Thymus (tissue), 11 donors: ENCODE measurements around the gene FAM241A. TPM values are rescaled to one million over a fixed set of nuclear protein-coding genes. Genes with fewer than 3 reads are reported as not detected.
"Not testable (repeated sequence)": the region's sequence is repeated elsewhere in the genome, so short reads cannot be mapped to it uniquely, and the experiment has no call there.

Source experiments
- DNase-seq, 9 donors: peaks; one replicate each; pipeline ENCODE4 v3.0.0-alpha.2; 2013; ENCODE audit warnings: low spot score in 9 of 9, low read depth in 6 of 9, missing footprints in 1 of 9
- H3K27ac ChIP-seq, 2 donors: one replicate each; pipeline ENCODE4 v1.5.1; 2013; ENCODE audit warnings: control low read depth in 1 of 2, low read depth in 1 of 2, low read length in 1 of 2, mild to moderate bottlenecking in 1 of 2, moderate library complexity in 1 of 2
- H3K27me3 ChIP-seq, 2 donors: one replicate each; pipeline ENCODE4 v1.5.1; 2013; ENCODE audit warnings: low read length in 1 of 2; ENCODE audit not compliant: control insufficient read depth in 2 of 2, insufficient read depth in 1 of 2
- H3K36me3 ChIP-seq, 2 donors: one replicate each; pipeline ENCODE4 v1.5.1; 2013; ENCODE audit warnings: low read length in 1 of 2, mild to moderate bottlenecking in 1 of 2, moderate library complexity in 1 of 2; ENCODE audit not compliant: control insufficient read depth in 2 of 2, insufficient read depth in 2 of 2
- H3K4me1 ChIP-seq, 2 donors: one replicate each; pipeline ENCODE4 v1.5.1; 2013; ENCODE audit warnings: low read length in 2 of 2; ENCODE audit not compliant: control insufficient read depth in 2 of 2, insufficient read depth in 2 of 2
- H3K4me3 ChIP-seq, 2 donors: one replicate each; pipeline ENCODE4 v1.5.1; 2013; ENCODE audit warnings: low read length in 2 of 2, control low read depth in 1 of 2, mild to moderate bottlenecking in 1 of 2
- H3K9me3 ChIP-seq, 2 donors: one replicate each; pipeline ENCODE4 v1.5.1; 2013; ENCODE audit warnings: low read length in 1 of 2, mild to moderate bottlenecking in 1 of 2; ENCODE audit not compliant: control insufficient read depth in 2 of 2, insufficient read depth in 1 of 2
- WGBS: extraction: QIAGEN DNeasy Blood & Tissue Kit; methylation state at CpG from one replicate; pipeline ENCODE4 v1.1.7; 2013; 5-methylcytosine and 5-hydroxymethylcytosine counted together
- polyA plus RNA-seq: library from polyadenylated mRNA; stranded (reverse); fragments of 200-250 nt; gene quantifications from one replicate; pipeline ENCODE4 v1.2.3, GENCODE V29; 2013
- total RNA-seq: library from RNA; stranded (reverse); fragments of 120-200 nt; gene quantifications from one replicate; pipeline ENCODE4 v1.2.4, GENCODE V29; 2013
- donor health status: healthy.

Gene FAM241A
- total and polyA plus RNA-seq, 2 donors = 2.2 to 3.8 TPM

DNA sequence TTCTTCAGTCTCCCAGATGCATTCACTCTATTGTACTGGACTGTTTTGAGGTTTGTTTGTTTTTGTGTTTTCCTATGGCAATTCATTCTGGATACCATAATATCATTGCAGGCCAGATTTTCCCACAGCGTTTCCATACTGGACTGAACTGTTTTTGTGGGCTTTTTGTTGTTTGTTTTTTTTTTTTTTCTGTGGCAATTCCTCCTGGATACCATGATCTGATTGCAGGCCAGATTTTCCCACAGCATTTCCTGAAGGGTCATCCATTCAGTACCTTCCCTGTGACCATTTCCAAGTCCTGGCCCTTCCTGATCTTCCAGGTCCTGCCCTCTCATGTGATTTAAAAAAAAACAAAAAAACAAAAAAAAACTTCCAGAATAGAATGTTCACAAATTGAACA lies 33.9 kb upstream of the FAM241A start:
- Histone ChIP-seq H3K27ac (no peak overlapping the region), H3K36me3 (no peaks in the 10 kb centered on the region)
- 97% methylated on average over 1 of the region's 1 CpG for whole genome bisulfite sequencing

GRCh38 chr4:112112095-112112494 lies 33.2 kb upstream of the FAM241A start:
- H3K36me3 ChIP-seq, H3K27me3 ChIP-seq, DNase-seq, H3K27ac ChIP-seq, H3K9me3 ChIP-seq, H3K4me1 ChIP-seq, H3K4me3 ChIP-seq: not testable (repeated sequence)
- 94% methylated on average over 7 of the region's 7 CpGs for WGBS

More for the DNA sequence above, 33.9 kb upstream of the FAM241A start:
- Histone ChIP-seq H3K4me3 (no peak overlapping the region), H3K9me3 (no peaks in the 10 kb centered on the region), H3K27me3 (no peaks in the 10 kb centered on the region), H3K4me1 (peaks cover 0 to 4% of the 10 kb centered on the region in 2 donors)
- DNase-seq = no peak

GRCh38 chr4:112112590-112113170 lies 32.6 kb upstream of the FAM241A start:
- Histone ChIP-seq H3K9me3 (no peaks in the 10 kb centered on the region), H3K36me3 (no peaks in the 10 kb centered on the region), H3K4me3 (no peak overlapping the region), H3K27ac (no peak overlapping the region), H3K27me3 (no peaks in the 10 kb centered on the region), H3K4me1 (peaks cover 0 to 4% of the 10 kb centered on the region in 2 donors)
- DNase-seq = no peak
- over 99% methylated on average over 2 of the region's 2 CpGs for WGBS

DNA sequence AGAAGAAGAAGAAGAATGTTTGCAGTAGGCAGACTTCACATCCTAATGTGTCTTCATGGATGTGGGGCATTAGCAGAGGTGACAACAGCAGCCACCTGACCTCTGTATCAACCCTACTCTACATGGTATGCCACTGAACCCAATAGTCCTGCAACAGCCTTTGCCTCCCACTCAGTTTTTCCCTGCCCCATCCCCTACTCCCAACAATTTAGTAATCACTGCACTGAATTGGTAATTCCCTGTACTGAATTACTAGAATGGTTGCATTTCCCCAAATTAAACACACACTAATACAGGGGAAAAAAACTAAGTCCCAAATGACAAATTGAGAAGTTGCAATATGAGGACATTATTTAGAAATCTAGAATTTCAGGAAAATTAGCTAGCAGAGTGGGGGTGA lies 31.4 kb upstream of the FAM241A start:
- no peak for DNase-seq
- Histone ChIP-seq H3K27me3 (no peaks in the 10 kb centered on the region), H3K4me1 (peaks cover 0 to 4% of the 10 kb centered on the region in 2 donors), H3K36me3 (no peaks in the 10 kb centered on the region), H3K4me3 (no peak overlapping the region), H3K27ac (no peak overlapping the region), H3K9me3 (no peaks in the 10 kb centered on the region)

GRCh38 chr4:112114452-112114851 lies 30.8 kb upstream of the FAM241A start:
- Histone ChIP-seq H3K9me3 (no peaks in the 10 kb centered on the region), H3K27me3 (no peaks in the 10 kb centered on the region), H3K36me3 (no peaks in the 10 kb centered on the region), H3K27ac (no peak overlapping the region), H3K4me1 (peaks cover 0 to 4% of the 10 kb centered on the region in 2 donors), H3K4me3 (no peak overlapping the region)
- DNase-seq = no peak

DNA sequence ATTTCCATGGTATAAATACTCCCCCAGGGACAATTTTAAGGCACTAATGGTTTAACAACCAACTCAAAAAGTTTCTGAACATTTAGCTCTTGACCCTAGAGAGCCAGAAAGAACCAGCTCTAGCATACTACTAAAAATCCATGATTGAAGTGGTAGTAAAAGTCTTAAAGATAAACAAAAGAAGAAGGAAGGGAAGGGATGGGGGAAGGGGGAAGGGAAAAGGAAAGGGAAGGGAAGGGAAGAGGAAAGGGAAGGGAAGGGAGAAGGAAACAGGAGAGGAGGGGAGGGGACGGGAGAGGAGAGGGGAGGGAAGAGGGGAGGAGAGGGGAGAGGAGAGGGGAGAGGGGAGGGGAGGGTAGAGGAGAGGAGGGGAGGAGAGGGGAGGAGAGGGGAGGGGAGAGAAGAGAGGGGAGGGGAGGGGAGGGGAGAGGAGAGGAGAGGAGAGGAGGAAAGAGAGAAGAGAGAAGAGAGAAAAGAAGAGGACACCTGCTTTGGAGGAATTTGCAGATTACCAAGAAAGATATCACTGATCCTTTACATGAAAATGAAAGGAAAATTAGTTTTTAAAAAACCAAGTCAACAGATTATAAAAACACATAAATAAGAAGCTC lies 26.4 kb upstream of the FAM241A start:
- Histone ChIP-seq H3K4me3 (no peak overlapping the region), H3K4me1 (no peaks in the 10 kb centered on the region), H3K27me3 (no peaks in the 10 kb centered on the region), H3K9me3 (no peaks in the 10 kb centered on the region), H3K36me3 (no peaks in the 10 kb centered on the region), H3K27ac (no peak overlapping the region)
- DNase-seq = no peak
- WGBS = no CpG with 5 or more reads among the region's 1 CpG

- Histone ChIP-seq H3K4me3 (no peak overlapping the region), H3K27me3 (no peaks in the 10 kb centered on the region), H3K27ac (no peak overlapping the region), H3K9me3 (no peaks in the 10 kb centered on the region), H3K4me1 (no peaks in the 10 kb centered on the region), H3K36me3 (no peaks in the 10 kb centered on the region)
- DNase-seq = no peak
- 58% methylated on average over 3 of the region's 3 CpGs for WGBS
Measured at GRCh38 chr4:112119353-112119783, 25.9 kb upstream of the FAM241A start.

DNA sequence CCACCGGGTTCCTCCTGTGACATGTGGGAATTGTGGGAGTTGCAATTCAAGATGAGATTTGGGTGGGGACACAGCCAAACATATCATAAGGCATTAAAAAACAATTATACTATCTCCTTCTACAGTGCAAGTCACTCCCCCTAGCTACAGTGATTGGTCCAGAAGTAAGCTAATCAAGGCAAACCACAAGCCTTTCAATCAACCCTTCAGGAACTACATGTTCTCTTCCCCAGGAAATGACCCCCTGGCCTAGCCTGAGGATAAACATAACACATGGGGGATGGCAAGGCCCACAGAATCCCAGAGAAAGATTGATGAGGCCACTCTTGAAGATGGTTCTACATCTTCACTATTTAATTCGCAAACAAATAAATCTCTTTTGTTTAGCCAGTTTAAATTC lies 25.2 kb upstream of the FAM241A start:
- Histone ChIP-seq H3K27ac (no peak overlapping the region), H3K4me1 (no peaks in the 10 kb centered on the region), H3K9me3 (no peaks in the 10 kb centered on the region), H3K36me3 (no peaks in the 10 kb centered on the region), H3K27me3 (no peaks in the 10 kb centered on the region), H3K4me3 (no peak overlapping the region)
- WGBS = 95% methylated on average over 2 of the region's 2 CpGs
- no peak for DNase-seq

DNA sequence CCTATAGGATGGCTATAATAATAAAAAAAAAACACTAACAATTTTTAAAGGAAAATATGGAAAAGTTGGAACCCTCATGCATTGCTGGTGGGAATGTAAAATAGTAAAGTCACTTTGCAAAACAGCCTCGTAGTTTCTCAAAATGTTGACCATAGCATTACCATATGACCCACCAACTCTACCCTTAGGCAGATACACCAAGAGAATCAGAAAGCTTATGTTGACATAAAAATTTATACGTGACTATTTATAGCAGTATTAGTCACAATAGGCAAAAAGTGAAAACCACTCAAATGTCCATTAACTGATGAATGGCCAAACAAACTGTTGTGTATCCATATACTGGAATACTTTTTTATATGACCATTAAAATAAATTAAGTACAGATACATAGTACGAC lies 19.8 kb upstream of the FAM241A start:
- no peak overlapping the region for H3K27ac ChIP-seq
- 96% methylated on average over 3 of the region's 3 CpGs for WGBS
- no peaks in the 10 kb centered on the region for H3K4me1 ChIP-seq
- no peaks in the 10 kb centered on the region for H3K36me3 ChIP-seq
- no peaks in the 10 kb centered on the region for H3K9me3 ChIP-seq
- no peaks in the 10 kb centered on the region for H3K27me3 ChIP-seq
- DNase-seq = no peak
- no peak overlapping the region for H3K4me3 ChIP-seq
